GM23338 (cell line): Measurements from ENCODE around the gene ARSB. TPM values are rescaled to one million over a fixed set of nuclear protein-coding genes. Genes with fewer than 3 reads are reported as not detected.

Experiments used
- ATAC-seq: fragments of 200-7000 bp; cut with Tn5 transposase; 3 replicates; pipeline ENCODE4 v1.9.1; 2020
- DNase-seq: peaks from one replicate; pipeline ENCODE4 v3.0.0-alpha.2; 2015; ENCODE audit warnings: low spot score
- H2AFZ ChIP-seq: fragments of 200-600 bp; sonication (generic); 2 replicates; pipeline ENCODE4 v1.8.0; 2016; ENCODE audit warnings: antibody characterized with exemption, mild to moderate bottlenecking, moderate library complexity
- H3F3A ChIP-seq: fragments of 200-600 bp; sonication (generic); replicated peaks from 2 replicates; pipeline ENCODE4 v1.8.0; 2017; ENCODE audit warnings: antibody characterized with exemption, mixed run types, low read depth
- H3K27ac ChIP-seq: fragments of 200-600 bp; sonication (generic); 2 replicates; pipeline ENCODE4 v1.6.1; 2016; ENCODE audit warnings: low read depth
- H3K27me3 ChIP-seq: fragments of 200-600 bp; sonication (generic); 2 replicates; pipeline ENCODE4 v1.8.0; 2016; ENCODE audit warnings: mild to moderate bottlenecking, mixed run types, moderate library complexity; ENCODE audit not compliant: insufficient read depth
- H3K36me3 ChIP-seq: fragments of 200-600 bp; sonication (generic); 2 replicates; pipeline ENCODE4 v1.8.0; 2016; ENCODE audit warnings: mild to moderate bottlenecking; ENCODE audit not compliant: insufficient read depth
- H3K4me1 ChIP-seq: fragments of 200-600 bp; sonication (generic); 2 replicates; pipeline ENCODE4 v1.8.0; 2016; ENCODE audit warnings: mild to moderate bottlenecking, moderate library complexity; ENCODE audit not compliant: insufficient read depth
- H3K4me2 ChIP-seq: fragments of 200-600 bp; sonication (generic); 2 replicates; pipeline ENCODE4 v1.7.1; 2017; ENCODE audit warnings: mixed run types
- H3K4me3 ChIP-seq: fragments of 200-600 bp; sonication (generic); 2 replicates; pipeline ENCODE4 v1.6.1; 2016; ENCODE audit warnings: mixed run types
- H3K79me2 ChIP-seq: fragments of 200-600 bp; sonication (generic); replicated peaks from 2 replicates; pipeline ENCODE4 v1.8.0; 2017; ENCODE audit warnings: mild to moderate bottlenecking; ENCODE audit not compliant: insufficient read depth
- H3K9me2 ChIP-seq: fragments of 200-600 bp; sonication (generic); 2 replicates; pipeline ENCODE4 v1.8.0; 2017; ENCODE audit not compliant: insufficient read depth
- H4K20me1 ChIP-seq: fragments of 200-600 bp; sonication (generic); replicated peaks from 2 replicates; pipeline ENCODE4 v1.8.0; 2017; ENCODE audit warnings: mild to moderate bottlenecking; ENCODE audit not compliant: insufficient read depth
- H3K27ac Mint-ChIP-seq: 2 replicates; pipeline ENCODE4 v1.8.0; 2020; ENCODE audit warnings: inconsistent platforms, mild to moderate bottlenecking, moderate library complexity, mixed read lengths
- H3K27me3 Mint-ChIP-seq: 3 replicates; pipeline ENCODE4 v1.8.0; 2022; ENCODE audit warnings: low read depth, mild to moderate bottlenecking, moderate library complexity, mixed read lengths, inconsistent platforms; ENCODE audit not compliant: insufficient read depth, poor library complexity
- H3K36me3 Mint-ChIP-seq: 3 replicates; pipeline ENCODE4 v1.8.0; 2021; ENCODE audit warnings: low read depth, mild to moderate bottlenecking, inconsistent platforms, moderate library complexity, mixed read lengths
- H3K4me1 Mint-ChIP-seq: 3 replicates; pipeline ENCODE4 v1.8.0; 2020; ENCODE audit warnings: mild to moderate bottlenecking, inconsistent platforms, mixed read lengths
- H3K4me3 Mint-ChIP-seq: 3 replicates; pipeline ENCODE4 v1.8.0; 2021; ENCODE audit warnings: moderate library complexity, mild to moderate bottlenecking, inconsistent platforms, mixed read lengths
- H3K9me3 Mint-ChIP-seq: 3 replicates; pipeline ENCODE4 v1.8.0; 2020; ENCODE audit warnings: moderate library complexity, mild to moderate bottlenecking, inconsistent platforms, mixed read lengths
- CREB1 ChIP-seq: fragments of 250-450 bp; sonication (Bioruptor Pico); IDR thresholded peaks from 2 replicates; pipeline ENCODE4 v1.5.0; 2020; ENCODE audit warnings: low read depth, mild to moderate bottlenecking, moderate library complexity
- CTCF ChIP-seq, 2 experiments: fragments of 200-600 bp in 1 of 2; sonication (generic) in 1 of 2; conservative IDR thresholded peaks; 2 replicates each; pipeline versions ENCODE4 v1.5.1 to v1.6.1; 2016 to 2017; ENCODE audit warnings: antibody characterized with exemption in 2 of 2, low read depth in 2 of 2, mild to moderate bottlenecking in 2 of 2, moderate library complexity in 1 of 2
- ETS1 ChIP-seq: IDR thresholded peaks from 2 replicates; pipeline ENCODE4 v1.6.1; 2016; ENCODE audit warnings: antibody characterized with exemption
- EZH2 ChIP-seq: fragments of 200-600 bp; sonication (generic); IDR thresholded peaks from one replicate; pipeline ENCODE4 v1.8.0; 2017; ENCODE audit warnings: antibody characterized with exemption, mild to moderate bottlenecking, low read depth; ENCODE audit not compliant: unreplicated experiment
- EZH2phosphoT487 ChIP-seq: fragments of 200-600 bp; sonication (generic); IDR thresholded peaks from one replicate; pipeline ENCODE4 v1.8.1; 2018; ENCODE audit warnings: antibody characterized with exemption; ENCODE audit not compliant: unreplicated experiment
- JUNB ChIP-seq: IDR thresholded peaks from one replicate; pipeline ENCODE4 v1.6.1; 2016; ENCODE audit warnings: antibody characterized with exemption; ENCODE audit not compliant: unreplicated experiment
- NANOG ChIP-seq: IDR thresholded peaks from 2 replicates; pipeline ENCODE4 v1.6.1; 2016; ENCODE audit warnings: antibody characterized with exemption, borderline replicate concordance
- POLR2AphosphoS5 ChIP-seq: IDR thresholded peaks from 2 replicates; pipeline ENCODE4 v1.6.1; 2016; ENCODE audit warnings: antibody characterized with exemption, low read depth
- REST ChIP-seq: IDR thresholded peaks from one replicate; pipeline ENCODE4 v1.6.1; 2018; ENCODE audit warnings: antibody characterized with exemption; ENCODE audit not compliant: unreplicated experiment
- STAT1 ChIP-seq: IDR thresholded peaks from one replicate; pipeline ENCODE4 v1.6.1; 2016; ENCODE audit warnings: antibody characterized with exemption; ENCODE audit not compliant: unreplicated experiment
- ZNF114 ChIP-seq: fragments of 250-450 bp; sonication (Bioruptor Pico); IDR thresholded peaks from 2 replicates; pipeline ENCODE4 v1.5.0; 2020; ENCODE audit warnings: mild to moderate bottlenecking, moderate library complexity
- ZNF331 ChIP-seq: fragments of 250-450 bp; sonication (Bioruptor Pico); IDR thresholded peaks from 2 replicates; pipeline ENCODE4 v1.5.0; 2020; ENCODE audit warnings: low read depth, mild to moderate bottlenecking, moderate library complexity
- ZNF462 ChIP-seq: fragments of 250-450 bp; sonication (Bioruptor Pico); IDR thresholded peaks from 2 replicates; pipeline ENCODE4 v1.5.0; 2020; ENCODE audit warnings: mild to moderate bottlenecking, moderate library complexity
- polyA plus RNA-seq: library from polyadenylated mRNA; unstranded; fragments of >200 nt; fragmentation: Nextera tagmentation; extraction: Ambion mirVana; gene quantifications from 2 replicates; pipeline ENCODE4 v1.2.1, GENCODE V29; 2016
- total RNA-seq: library from RNA; depleted of rRNA; stranded (reverse); fragments of >200 nt; shearing (Covaris generic); gene quantifications from 2 replicates; pipeline ENCODE4 v1.2.3, GENCODE V29; 2014

The ARSB gene
- total and polyA plus RNA-seq, 2 experiments from 2014 or later: 7.4 to 24.6 TPM

- Histone ChIP-seq H3K27me3 (no peaks in the 10 kb centered on the region), H3K9me2 (peaks cover 9% of the 10 kb centered on the region), H3F3A (no peaks in the 10 kb centered on the region), H3K27ac (no peak overlapping the region), H3K4me3 (no peak overlapping the region), H3K79me2 (no peaks in the 10 kb centered on the region), H3K4me2 (no peak overlapping the region), H2AFZ (no peak overlapping the region), H3K4me1 (no peaks in the 10 kb centered on the region), H3K36me3 (no peaks in the 10 kb centered on the region), H4K20me1 (no peaks in the 10 kb centered on the region)
- DNase-seq: no peak
- Mint-ChIP-seq H3K27me3 (no peaks in the 10 kb centered on the region), H3K4me1 (peaks cover 13% of the 10 kb centered on the region), H3K36me3 (peaks cover 3% of the 10 kb centered on the region; the same call in 1 of the 3 replicates), H3K27ac (no peak overlapping the region), H3K4me3 (no peak overlapping the region), H3K9me3 (0 out of 3 replicates have a peak, but pooled peaks cover 3% of the 10 kb centered on the region)
- ATAC-seq: no peak
- TF ChIP-seq NANOG (no peak), CREB1 (CRISPR knock-in tag) (no peak), STAT1 (no peak), EZH2 (no peak), REST (no peak), ZNF331 (CRISPR knock-in tag) (no peak), CTCF (conservative IDR thresholded peaks at IDR 0.05; ENCODE audit: low read depth in 2 of 2) (no peak), EZH2phosphoT487 (no peak), ZNF114 (CRISPR knock-in tag) (no peak), JUNB (no peak), POLR2AphosphoS5 (no peak), ETS1 (no peak), ZNF462 (CRISPR knock-in tag) (no peak)
Measured at GRCh38 chr5:78765756-78766411, 219.2 kb downstream of the ARSB start.
